Endodermal cell (in vitro differentiated cells): Measurements from ENCODE around the gene SCML1. TPM values are rescaled to one million over a fixed set of nuclear protein-coding genes. Genes with fewer than 3 reads are reported as not detected.

Experiments used
- DNase-seq: peaks from one replicate; pipeline ENCODE4 v3.0.0-alpha.2; 2017
- H3K27ac ChIP-seq: 2 replicates; pipeline ENCODE4 v1.5.1; 2013; ENCODE audit warnings: mild to moderate bottlenecking, low read depth, low read length, moderate library complexity
- H3K27me3 ChIP-seq: 2 replicates; pipeline ENCODE4 v1.6.1; 2013; ENCODE audit warnings: mild to moderate bottlenecking, low read length, moderate library complexity; ENCODE audit not compliant: insufficient read depth, control insufficient read depth, poor library complexity, severe bottlenecking
- H3K36me3 ChIP-seq: 2 replicates; pipeline ENCODE4 v1.7.0; 2013; ENCODE audit warnings: mild to moderate bottlenecking, low read length, moderate library complexity; ENCODE audit not compliant: control insufficient read depth, insufficient read depth
- H3K4me1 ChIP-seq: one replicate; pipeline ENCODE4 v1.7.0; 2013; ENCODE audit warnings: low read length; ENCODE audit not compliant: control insufficient read depth, insufficient read depth
- H3K4me3 ChIP-seq: 2 replicates; pipeline ENCODE4 v1.5.1; 2013; ENCODE audit warnings: mild to moderate bottlenecking, low read length, moderate library complexity
- H3K9ac ChIP-seq: 2 replicates; pipeline ENCODE4 v1.6.1; 2013; ENCODE audit warnings: mild to moderate bottlenecking, low read length, moderate library complexity; ENCODE audit not compliant: poor library complexity, severe bottlenecking; ENCODE audit errors: extremely low read depth
- H3K9me3 ChIP-seq: 2 replicates; pipeline ENCODE4 v1.6.1; 2013; ENCODE audit warnings: mild to moderate bottlenecking, low read length, moderate library complexity; ENCODE audit not compliant: control insufficient read depth
- H3K27ac Mint-ChIP-seq: 2 replicates; pipeline ENCODE4 v1.8.0; 2020; ENCODE audit warnings: mixed read lengths
- H3K27me3 Mint-ChIP-seq: 2 replicates; pipeline ENCODE4 v1.8.0; 2021; ENCODE audit warnings: mild to moderate bottlenecking, mixed read lengths; ENCODE audit not compliant: insufficient read depth
- H3K36me3 Mint-ChIP-seq: 2 replicates; pipeline ENCODE4 v1.8.0; 2020; ENCODE audit warnings: low read depth, mixed read lengths
- H3K4me1 Mint-ChIP-seq: 2 replicates; pipeline ENCODE4 v1.8.0; 2020; ENCODE audit warnings: mixed read lengths
- H3K4me3 Mint-ChIP-seq: 2 replicates; pipeline ENCODE4 v1.8.0; 2020; ENCODE audit warnings: mild to moderate bottlenecking, moderate library complexity, mixed read lengths
- H3K9me3 Mint-ChIP-seq: 2 replicates; pipeline ENCODE4 v1.8.0; 2020; ENCODE audit warnings: mild to moderate bottlenecking, mixed read lengths
- CTCF ChIP-seq: fragments of 200-600 bp; sonication (generic); conservative IDR thresholded peaks from 2 replicates; pipeline ENCODE4 v1.5.0; 2021; ENCODE audit warnings: antibody characterized with exemption, mild to moderate bottlenecking
- WGBS, 2 experiments: methylation state at CpG; one replicate each; pipeline versions ENCODE4 v1.1.5 to v1.1.7; 2013; ENCODE audit warnings: missing lambda C conversion rate in 2 of 2, mixed read lengths in 1 of 2; ENCODE audit not compliant: insufficient coverage in 1 of 2, insufficient read length in 1 of 2; 5-methylcytosine and 5-hydroxymethylcytosine counted together
- total RNA-seq, 2 donors: library from RNA; stranded (reverse); fragmentation: NEBNext Ultra II Directional in 1 of 2; extraction: Animal tissue kit (Norgen Biotek cat#: 25700) in 1 of 2; gene quantifications; 2 replicates in 1 of 2; 3 replicates in 1 of 2; pipeline ENCODE4 v1.2.1, GENCODE V29; 2021

Gene SCML1
- total RNA-seq, 2 donors from 2014 or later: 0.59 to 2.2 TPM

GRCh38 chrX:17725181-17725580 lies 12.1 kb upstream of the SCML1 start:
- peaks cover 3% of the 10 kb centered on the region for H3K36me3 Mint-ChIP-seq
- Histone ChIP-seq H3K4me3 (no peak overlapping the region), H3K36me3 (no peaks in the 10 kb centered on the region), H3K9me3 (no peaks in the 10 kb centered on the region), H3K27ac (no peak overlapping the region), H3K27me3 (no peaks in the 10 kb centered on the region), H3K9ac (no peak overlapping the region), H3K4me1 (no peaks in the 10 kb centered on the region)
- H3K4me1 Mint-ChIP-seq: peaks cover 9% of the 10 kb centered on the region
- no peaks in the 10 kb centered on the region for H3K27me3 Mint-ChIP-seq
- no peaks in the 10 kb centered on the region for H3K9me3 Mint-ChIP-seq
- TF ChIP-seq CTCF: no peak
- no peak overlapping the region for H3K27ac Mint-ChIP-seq
- 94% methylated on average over 2 of the region's 2 CpGs; no CpG with 5 or more reads in 1 of the 2 experiments for WGBS, 2 experiments
- no peak for DNase-seq
- H3K4me3 Mint-ChIP-seq: no peak overlapping the region

GRCh38 chrX:17732138-17732783 lies 5.0 kb upstream of the SCML1 start:
- TF ChIP-seq CTCF: no peak
- Histone ChIP-seq H3K4me1 (no peaks in the 10 kb centered on the region), H3K36me3 (no peaks in the 10 kb centered on the region), H3K9me3 (no peaks in the 10 kb centered on the region), H3K9ac (no peak overlapping the region), H3K27ac (no peak overlapping the region), H3K27me3 (no peaks in the 10 kb centered on the region), H3K4me3 (no peak overlapping the region)
- WGBS, 2 experiments: 93% methylated on average over 15 of the region's 16 CpGs; no CpG with 5 or more reads in 1 of the 2 experiments
- Mint-ChIP-seq H3K36me3 (peaks cover 3% of the 10 kb centered on the region), H3K4me1 (peaks cover 5% of the 10 kb centered on the region), H3K27ac (no peak overlapping the region), H3K9me3 (no peaks in the 10 kb centered on the region), H3K4me3 (no peak overlapping the region), H3K27me3 (no peaks in the 10 kb centered on the region)
- DNase-seq: no peak

GRCh38 chrX:17735406-17735805 lies 1.9 kb upstream of the SCML1 start:
- H3K9me3 ChIP-seq: no peaks in the 10 kb centered on the region
- H3K4me1 ChIP-seq: no peaks in the 10 kb centered on the region
- H3K9ac ChIP-seq: no peak overlapping the region
- peaks cover 19% of the 10 kb centered on the region for H3K27me3 ChIP-seq
- no peaks in the 10 kb centered on the region for H3K36me3 ChIP-seq
- H3K9me3 Mint-ChIP-seq: no peaks in the 10 kb centered on the region
- no peak overlapping the region for H3K27ac ChIP-seq
- no peak for TF ChIP-seq CTCF
- no peak for DNase-seq
- H3K4me3 Mint-ChIP-seq: no peak overlapping the region
- WGBS, 2 experiments: 90 to 91% methylated on average over 2 to 5 of the region's 5 CpGs
- peaks cover 30% of the 10 kb centered on the region for H3K27me3 Mint-ChIP-seq
- no peak overlapping the region for H3K4me3 ChIP-seq
- no peaks in the 10 kb centered on the region for H3K36me3 Mint-ChIP-seq
- H3K27ac Mint-ChIP-seq: no peak overlapping the region
- peaks cover 5% of the 10 kb centered on the region for H3K4me1 Mint-ChIP-seq
